GM18867 (cell line): ENCODE data around the gene SHISA9.

ENCODE experiments used
- ATAC-seq: cut with Tn5 transposase; IDR thresholded peaks from one replicate; pipeline ENCODE4 v1.9.1; 2021; ENCODE audit warnings: mild to moderate bottlenecking, moderate library complexity; ENCODE audit not compliant: unreplicated experiment

Gene SHISA9

DNA sequence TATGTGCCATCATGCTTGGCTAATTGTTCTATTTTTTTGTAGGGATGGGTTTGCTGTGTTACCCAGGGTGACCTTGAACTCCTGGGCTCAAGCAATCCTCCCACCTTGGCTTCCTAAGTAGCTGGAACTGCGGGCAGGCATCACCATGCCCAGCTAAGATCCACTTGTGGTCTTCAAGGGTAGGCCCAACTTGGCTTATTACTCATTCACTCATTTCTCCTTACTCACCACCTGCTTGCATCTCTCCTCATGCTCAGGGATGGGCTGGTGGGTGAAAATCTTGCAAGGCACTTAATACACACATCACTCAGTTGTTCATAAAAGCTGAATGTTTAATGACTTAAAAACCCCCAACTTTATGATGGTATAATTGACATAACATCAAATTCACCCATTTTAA lies 207.8 kb downstream of the SHISA9 start:
- no peak for ATAC-seq

DNA sequence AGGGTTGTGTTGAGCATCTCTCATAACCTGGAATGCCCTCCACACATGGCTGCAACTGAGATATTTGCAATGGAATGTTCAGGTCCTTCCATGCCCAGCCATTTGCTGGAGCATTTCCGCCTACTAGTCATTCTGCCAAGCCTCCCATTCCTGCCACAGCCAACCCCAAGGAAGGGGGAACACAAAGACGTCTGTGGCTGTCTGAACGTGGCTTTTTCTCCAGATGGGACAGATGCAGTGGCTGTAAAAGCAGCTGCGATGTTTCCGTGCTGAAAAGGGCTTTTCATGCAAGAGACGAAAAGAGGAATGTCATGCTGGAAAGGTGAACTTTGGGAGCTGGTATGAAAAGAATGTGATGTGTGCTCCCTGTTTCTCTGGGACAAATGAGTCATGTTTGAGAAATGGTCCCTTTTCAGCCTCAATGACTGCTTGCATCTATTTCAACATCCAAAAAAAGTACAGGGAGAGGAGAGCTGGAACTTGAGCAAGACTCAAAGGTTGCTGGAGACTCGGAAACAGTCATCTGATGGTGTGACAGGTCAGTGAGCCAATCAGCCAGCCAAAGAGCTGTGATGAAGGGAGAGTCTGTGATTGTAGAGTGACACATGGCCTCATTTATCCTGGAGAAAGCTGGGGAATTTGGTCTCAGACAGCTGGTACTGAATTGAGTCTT lies 208.9 kb downstream of the SHISA9 start:
- ATAC-seq: no peak

DNA sequence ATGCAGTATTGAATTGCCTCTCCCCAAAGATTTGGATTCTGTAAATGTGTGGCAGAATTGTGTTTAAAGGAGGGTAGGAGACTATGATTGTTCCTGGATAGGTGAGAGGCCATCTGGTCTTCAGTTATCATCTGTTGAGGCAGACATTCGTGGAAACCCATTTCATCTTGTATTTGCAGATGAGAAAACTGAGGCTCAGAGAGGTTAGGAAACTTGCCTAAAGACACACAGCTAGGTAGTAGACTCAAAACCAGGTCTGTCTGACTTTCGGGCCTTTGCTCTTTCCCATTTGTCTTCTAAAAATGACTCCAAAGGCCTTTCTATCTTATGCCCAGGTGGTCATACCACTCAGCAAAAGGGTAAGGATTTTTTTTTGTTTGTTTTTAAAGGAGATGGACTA lies 210.3 kb downstream of the SHISA9 start:
- no peak for ATAC-seq

DNA sequence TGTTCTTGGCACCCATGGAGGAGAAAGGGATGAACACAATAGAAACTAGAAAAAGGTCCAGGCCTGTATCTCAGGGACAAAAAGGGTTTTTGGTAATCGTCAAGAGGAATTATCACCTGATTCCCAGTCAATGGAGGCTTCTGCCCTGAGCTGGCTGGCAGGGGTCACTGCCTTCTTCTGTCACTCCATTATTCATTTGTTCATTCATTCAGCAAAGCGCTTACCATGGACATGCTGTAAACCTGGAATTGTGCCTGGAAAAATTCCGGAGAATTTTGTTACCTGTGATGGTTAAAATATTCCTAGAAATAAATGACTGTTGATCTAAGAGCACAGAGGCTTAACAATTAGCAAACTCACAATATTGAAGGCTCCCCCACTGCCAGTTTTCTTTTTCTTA lies 212.3 kb downstream of the SHISA9 start:
- ATAC-seq: no peak

DNA sequence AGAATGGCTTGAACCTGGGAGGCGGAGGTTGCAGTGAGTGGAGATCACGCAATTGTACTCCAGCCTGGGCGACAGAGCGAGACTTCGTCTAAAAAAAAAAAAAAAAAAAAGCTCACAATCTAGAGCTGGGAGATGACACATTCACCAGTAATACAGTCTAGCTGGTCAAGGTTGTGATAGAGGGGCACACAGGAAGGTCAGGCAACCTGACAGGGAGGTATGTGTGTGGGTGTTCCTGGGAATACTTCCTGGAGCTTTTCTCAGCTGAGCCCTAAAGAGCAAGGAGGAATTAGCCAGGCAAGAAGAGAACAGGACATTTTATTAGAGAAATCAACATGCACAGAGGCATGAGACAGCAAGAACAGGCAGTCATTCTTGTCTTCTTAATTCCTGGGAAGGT lies 216.7 kb downstream of the SHISA9 start:
- ATAC-seq: no peak

DNA sequence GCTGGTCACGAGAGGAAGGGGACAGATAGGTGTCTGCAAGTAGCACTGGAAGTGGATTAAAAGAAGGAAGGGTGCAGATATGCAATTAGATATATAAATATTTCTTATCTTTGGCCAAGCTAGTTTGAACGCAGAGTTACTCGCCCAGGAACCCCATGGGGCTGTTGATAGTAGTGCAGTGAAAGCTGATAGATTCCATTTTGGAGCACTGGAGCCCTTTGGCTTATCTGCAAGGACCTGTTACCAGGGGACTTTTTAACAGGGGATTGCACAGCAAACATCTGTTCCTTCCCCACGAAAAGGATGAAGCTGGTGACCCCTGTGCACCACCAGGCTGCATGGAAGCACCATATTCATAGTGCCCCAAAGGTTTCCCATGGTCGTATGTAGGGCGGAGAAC lies 218.7 kb downstream of the SHISA9 start:
- no peak for ATAC-seq

DNA sequence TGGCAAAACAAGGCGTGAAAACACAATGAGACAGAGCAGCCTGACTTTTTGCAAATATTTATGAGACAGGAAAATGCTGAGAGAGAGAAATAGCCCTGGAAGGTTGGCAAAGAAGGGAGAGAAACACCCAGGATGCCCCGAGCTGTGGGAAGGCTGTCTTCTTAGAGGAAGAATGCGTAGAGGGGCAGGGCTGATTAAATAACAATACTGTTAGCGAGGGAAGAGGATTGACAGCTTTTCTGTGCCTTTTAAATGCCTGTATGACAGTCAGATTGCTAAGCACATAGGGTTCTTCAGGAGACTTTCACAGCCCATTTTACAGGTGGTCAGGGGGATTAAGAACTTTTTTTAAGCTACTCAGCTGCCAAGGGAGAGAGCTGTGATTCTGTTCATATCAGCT lies 219.2 kb downstream of the SHISA9 start:
- no peak for ATAC-seq

DNA sequence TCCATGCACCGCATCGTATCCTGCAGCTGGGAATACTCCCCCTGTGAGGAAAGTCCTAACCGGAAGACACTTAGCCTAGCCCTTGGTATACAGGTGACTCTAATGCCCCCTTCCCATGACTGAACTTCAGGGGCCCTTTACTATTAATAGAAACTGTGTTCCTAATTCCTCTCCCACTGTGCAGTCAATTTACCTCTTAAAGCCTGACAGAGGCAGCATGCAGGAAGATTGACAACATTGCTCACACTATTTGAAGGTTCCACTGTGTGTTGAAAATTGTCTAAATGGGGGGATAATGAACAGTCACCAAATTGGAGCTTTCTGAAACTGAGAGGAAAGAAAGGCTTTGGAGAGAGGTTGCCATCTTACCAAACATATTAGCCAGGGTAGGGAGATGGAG lies 222.6 kb downstream of the SHISA9 start:
- ATAC-seq: no peak

DNA sequence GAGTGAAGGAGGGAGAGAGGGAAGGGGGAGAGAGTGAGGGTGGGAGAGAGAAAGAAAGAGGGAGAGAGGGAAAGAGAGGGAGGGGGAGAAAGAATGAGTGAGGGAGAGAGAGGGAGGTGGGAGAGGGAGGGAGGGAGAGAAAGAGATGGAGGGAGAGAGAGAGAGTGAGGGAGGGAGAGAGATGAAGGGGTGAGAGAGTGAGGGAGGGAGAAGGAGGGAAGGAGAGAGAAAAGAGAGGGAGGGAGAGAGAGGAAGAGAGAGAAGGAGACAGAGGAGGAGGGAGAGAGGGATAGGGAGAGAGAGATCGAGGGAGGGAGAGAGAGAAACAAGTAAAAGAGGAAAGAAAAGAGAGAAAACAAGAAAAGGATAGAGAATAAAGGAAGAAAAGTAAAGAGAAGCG lies 225.7 kb downstream of the SHISA9 start:
- no peak for ATAC-seq

DNA sequence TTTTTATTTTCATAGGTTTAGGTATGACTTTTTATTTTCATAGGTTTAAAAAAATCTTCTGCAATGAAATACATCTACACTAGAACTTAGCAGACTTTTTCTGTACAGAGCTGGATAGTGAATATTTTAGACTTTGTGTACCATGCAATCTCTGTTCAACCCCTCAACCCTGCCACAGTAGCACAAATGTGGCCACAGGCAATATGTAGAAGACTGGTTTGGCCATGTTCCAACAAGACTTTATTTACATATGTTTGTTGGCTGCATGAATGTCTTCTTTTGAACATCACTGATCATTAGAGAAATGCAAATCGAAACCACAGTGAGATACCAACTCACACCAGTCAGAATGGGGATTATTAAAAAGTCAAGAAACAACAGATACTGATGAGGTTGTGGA lies 229.2 kb downstream of the SHISA9 start:
- no peak for ATAC-seq

DNA sequence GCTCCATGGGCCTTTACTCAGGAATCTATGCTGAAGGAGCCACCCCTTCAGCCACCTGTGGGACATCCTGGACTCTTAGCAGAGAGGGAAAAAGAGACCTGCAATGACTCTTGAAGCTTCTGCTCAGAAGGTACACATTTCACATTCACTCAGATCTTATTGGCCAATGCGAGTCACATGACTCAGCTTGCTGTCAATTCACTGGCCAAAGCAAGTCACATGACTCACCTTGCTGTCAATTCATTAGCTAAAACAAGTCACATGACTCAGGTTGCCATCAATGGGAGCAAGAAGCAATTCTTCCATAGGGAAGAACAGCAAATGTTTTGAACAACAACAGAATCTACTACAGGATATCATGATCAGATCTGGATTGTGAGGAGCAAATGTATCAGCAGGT lies 233.4 kb downstream of the SHISA9 start:
- ATAC-seq: no peak

DNA sequence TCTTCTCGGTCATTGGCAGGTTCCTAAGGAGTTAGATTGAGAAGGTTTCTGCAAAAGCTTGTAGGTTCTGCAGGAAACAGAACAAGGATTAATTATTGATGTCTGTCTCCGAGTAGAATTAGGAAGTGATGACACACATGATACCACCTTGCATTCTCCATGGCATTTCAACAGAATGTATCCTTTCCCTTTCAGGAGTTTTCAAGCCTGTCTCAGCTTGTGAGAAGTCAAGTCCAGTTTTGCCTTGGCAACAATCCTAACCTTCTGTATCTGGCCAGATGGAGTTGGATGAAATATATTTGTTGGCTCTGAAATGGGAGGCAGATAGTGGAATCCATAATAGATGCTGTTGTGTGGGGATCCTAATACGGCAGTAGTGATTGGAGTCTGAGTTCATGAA lies 235.5 kb downstream of the SHISA9 start:
- ATAC-seq: no peak

DNA sequence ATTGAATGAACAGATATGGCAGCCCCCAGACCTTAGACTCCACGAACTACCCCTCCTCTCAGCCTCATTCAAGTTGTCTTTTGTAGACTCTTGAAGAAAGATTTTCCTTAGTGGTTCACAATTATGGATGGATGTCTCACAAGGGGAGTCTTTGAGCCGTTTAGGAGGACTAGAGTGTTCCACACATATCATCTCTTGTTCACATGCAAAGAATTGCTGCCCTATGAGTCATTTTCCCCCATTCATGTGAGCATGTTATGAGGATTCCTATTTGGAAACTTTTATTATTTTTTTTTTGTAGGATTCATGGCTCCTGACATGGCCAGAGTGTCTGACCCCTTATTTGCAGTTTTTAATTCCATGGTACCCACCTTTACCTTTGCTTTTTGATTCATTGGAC lies 237.1 kb downstream of the SHISA9 start:
- no peak for ATAC-seq

DNA sequence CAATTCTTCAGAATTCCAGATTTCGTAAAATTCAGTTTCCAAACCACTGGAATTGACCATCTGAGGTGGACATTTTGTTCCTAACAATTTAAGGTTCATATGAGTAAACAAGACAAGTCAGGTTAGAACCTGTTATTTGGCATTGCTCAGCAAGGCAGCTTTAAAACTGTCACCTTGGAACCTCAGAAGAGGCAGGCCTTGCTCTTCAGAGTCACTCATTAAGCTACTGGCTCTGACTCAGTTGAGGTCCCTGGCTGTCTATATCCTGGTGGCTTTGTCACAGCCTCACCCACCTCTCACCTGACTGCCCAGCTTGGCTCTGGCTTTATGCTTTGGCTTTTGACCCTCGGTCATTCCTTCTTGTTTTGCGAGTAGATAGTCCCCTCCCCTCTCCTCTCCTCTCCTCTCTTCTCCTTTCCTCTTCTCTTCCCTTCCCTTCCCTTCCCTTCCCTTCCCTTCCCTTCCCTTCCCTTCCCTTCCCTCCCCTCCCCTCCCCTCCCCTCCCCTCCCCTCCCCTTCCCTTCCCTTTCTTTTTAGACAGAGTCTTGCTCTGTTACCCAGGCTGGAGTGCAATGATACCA lies 238.4 kb downstream of the SHISA9 start:
- no peak for ATAC-seq

DNA sequence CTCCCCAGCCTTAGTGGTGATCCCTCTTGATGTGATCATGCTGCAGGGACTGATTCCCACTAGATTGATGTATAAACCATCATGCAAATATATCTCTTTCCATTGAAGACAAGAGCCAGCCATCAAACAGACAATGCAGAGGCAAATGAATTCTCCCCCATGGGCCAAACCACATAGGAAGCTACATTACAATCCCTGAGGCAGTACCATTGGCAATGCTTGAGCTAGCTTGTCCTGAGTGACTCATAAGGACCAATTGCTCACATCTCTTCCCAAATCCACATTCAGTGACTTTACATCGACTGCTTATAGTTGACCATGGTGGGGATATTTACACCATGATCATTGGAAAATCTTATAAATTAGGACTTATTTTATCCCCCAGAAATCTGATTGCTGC lies 242.2 kb downstream of the SHISA9 start:
- ATAC-seq: no peak

DNA sequence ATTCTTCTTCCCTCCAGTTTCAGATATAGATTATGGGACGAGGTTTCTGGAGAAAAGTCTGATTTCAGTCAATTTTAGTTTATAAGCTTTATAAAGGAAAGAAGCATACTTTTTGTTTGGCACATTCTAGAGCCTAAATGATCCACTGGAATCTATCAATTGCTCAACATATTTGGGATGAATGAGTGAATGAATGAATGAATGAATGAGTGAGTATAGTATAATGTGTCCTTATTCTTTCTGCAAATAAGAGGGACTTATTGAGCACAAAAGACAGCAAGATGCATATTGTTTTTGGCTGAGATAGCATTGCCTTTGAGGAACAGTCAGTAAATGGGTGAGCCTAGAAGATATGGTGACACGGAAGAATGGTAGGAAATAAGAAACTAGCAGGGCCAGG lies 245.4 kb downstream of the SHISA9 start:
- ATAC-seq: no peak

DNA sequence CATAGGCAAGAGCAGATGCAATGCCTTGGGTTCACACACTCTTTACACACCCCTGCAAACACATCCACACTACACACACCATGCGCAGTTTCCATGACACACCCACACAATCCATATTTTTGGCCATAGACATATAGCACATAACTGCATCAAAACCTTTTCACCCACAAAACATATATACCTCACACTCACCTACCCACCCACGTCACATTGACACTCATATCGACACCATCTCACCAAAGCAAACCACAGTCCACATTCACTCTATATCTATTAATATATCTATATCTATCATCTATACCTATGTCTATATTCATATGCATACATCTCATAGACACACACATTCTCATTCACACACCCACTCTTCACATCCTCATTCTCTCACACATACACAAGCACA lies 246.9 kb downstream of the SHISA9 start:
- no peak for ATAC-seq

DNA sequence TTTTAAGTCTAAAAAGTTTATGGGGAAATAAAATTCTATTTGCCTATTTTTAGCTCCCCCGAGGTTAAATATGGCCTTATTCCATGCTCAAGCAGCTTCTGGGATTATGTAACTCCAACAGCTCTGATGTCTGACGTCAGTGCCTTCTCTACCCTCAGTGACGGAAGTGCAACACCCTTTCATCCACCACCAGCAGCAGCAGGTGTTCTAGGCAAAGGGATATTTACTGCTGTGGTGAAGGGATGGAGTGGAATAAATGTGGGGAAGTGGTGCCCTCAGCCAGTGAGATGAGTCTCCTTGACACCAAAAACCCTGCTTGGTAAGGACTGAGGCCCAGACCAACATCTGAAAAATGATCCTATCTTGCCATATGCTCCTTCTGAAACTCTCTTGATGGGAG lies 247.4 kb downstream of the SHISA9 start:
- no peak for ATAC-seq

DNA sequence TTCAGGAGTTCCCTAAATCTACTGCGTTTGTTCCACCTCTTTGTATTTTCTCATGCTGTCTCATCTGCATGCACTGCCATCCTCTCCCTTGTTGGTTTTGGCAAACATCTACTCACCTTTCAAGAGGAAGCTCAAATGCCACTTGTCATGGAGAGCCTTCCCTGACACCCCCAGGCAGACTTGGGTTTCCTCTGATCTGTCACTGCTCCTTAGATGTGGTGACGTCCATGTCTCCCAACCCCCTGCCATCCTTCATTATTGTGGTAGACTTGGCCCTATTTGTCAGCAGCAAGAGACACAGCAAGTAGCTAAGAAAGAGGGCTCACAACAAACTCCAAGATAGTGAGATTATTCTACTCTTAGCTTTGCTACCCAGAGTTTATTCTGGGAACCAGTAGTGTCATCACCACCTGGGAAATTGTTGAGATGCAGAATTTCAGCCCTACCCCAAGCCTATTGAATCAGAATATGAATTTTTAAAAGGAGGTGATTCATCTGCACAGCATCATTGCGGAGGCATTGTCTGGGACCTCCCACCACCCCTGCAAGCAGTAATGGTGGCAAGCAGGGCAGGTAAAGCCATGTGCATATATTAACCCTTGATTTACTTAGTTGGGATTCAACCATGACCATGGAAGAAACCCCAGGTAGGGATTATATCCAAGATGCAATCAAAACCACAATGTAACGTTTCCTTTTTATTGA lies 248.9 kb downstream of the SHISA9 start:
- ATAC-seq: no peak

DNA sequence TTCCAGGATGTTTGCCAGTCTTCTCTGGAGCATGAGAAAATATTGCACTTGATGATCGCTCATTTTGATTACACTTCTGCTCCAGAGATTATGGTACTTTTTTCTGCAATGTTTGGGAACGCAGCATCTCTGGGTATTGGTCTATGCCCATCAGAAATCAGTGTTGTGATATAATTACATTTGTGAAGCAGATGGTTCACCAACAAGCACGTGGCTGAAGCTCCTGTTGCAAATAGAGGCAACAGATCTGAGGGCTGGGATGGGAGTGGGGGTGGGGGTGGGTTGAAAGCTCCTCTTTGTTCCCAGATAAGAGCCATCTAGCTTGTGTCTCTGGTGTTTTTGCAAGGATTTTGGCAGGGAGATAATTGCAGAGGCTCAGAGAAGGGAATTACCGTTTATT lies 252.3 kb downstream of the SHISA9 start:
- ATAC-seq: no peak

DNA sequence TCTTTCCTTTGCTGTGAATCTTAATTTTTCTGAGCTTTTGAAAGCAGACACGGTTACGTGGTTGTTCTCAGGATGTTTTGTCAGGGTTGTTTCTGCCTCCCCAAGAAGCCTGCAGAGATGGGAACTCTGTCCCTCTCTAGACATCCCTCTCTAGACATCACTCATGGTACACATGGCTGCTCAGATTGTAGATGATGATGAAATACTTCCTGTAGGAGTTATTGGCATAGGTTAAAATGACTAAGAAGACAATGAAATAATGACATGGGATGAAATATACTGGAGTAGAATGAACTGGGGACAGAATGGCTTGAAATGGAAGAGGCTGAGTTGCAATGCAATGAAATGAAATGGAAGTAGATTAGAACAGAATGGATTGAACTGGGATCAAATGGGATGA lies 253.4 kb downstream of the SHISA9 start:
- no peak for ATAC-seq

DNA sequence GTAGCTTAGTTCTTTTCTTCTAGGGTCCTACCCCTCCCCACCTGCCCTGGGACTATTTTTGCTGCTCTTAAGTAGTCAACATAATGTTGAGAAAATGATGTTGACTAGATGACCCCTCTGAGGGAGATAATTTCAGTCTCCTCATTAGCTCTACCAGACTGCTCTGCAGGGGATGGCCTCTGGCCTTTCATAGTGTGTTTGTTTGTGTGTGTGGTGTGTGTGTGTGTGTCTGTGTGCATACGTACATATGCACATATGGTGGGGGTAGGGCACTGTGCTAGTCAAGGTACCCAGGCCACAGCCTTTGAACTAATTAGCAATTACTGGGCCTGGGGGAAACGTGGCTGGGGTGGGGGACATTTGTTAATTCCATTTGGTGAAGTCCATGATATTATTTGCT lies 254.0 kb downstream of the SHISA9 start:
- no peak for ATAC-seq

DNA sequence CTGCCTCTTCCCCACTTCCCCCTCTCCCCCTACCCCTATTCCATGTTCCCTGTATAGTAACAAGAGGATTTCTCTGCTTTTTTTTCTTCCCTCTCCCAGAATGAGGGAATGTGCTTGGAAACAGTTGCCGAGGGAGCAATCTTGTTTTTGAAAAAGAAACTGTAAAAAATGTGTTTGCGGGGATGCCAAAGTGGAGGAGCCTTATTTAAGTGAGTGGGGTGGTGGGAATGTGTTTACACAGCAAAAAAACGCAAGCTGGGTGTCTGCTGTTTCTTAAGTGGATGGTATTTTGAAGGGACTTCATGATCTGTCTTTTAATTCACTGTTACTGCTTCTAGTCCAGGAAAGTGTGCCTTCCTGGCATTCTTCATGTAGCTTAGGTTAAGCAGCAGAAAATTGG lies 254.4 kb downstream of the SHISA9 start:
- ATAC-seq: no peak
